ENCODE results near the gene PRDX4.

The PRDX4 gene

GRCh38 chrX:23729214-23729613 is 61.9 kb downstream of the PRDX4 start:
- no peak for DNase-seq (ENCODE audit: low read depth, low spot score)
- TF ChIP-seq CTCF (IDR thresholded peaks at IDR 0.05; ENCODE audit: low read depth, low read length), result no peak
- H3K4me3 ChIP-seq (ENCODE audit: low read depth, low read length), result no peak overlapping the region
- in situ Hi-C loops (cut with HindIII; ENCODE audit: low sequenced_read_pairs), result no loop called here

DNA sequence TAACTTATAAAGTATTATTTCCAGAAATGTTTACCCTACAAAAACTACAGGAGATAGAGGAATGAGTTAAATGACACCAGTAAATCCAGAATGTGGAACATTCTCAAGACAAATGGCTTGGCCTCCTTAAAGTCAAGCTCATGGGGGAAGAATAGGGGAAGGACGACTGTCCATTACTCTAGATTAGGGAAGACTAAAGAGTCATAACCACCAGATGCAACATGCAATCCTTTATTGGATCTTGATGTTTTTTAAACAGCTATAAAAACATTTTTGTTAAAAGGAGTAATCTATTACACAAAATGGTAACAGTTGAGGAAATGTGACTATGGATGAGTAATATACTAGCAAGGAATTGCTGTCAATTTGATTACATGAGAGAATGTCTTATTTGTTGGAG is 64.7 kb downstream of the PRDX4 start:
- in situ Hi-C loops (cut with HindIII; ENCODE audit: low sequenced_read_pairs), result no loop called here
- no peak for TF ChIP-seq CTCF (IDR thresholded peaks at IDR 0.05; ENCODE audit: low read depth, low read length)
- H3K4me3 ChIP-seq (ENCODE audit: low read depth, low read length), result no peak overlapping the region
- DNase-seq (ENCODE audit: low read depth, low spot score), result no peak

DNA sequence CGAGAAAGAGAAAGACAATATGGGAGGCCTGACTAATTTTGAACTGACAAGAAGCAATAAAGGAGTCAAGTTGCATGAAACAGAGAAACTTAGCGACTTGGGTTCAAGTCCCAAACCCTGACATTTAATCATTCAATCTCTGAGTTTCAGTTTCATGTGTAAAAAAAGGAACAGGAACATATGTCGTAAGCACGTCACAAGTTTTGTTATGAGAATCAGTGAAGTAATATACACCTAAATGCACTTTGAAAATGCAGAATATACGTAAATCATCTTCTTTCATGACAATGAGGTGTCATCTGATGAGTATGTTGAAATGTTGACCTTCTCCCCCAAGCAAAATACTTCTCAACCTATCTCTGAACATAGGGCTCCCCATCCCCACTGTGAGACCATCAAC is 65.4 kb downstream of the PRDX4 start:
- DNase-seq (ENCODE audit: low read depth, low spot score), result no peak
- no peak for TF ChIP-seq CTCF (IDR thresholded peaks at IDR 0.05; ENCODE audit: low read depth, low read length)
- in situ Hi-C loops (cut with HindIII; ENCODE audit: low sequenced_read_pairs), result no loop called here
- H3K4me3 ChIP-seq (ENCODE audit: low read depth, low read length), result no peak overlapping the region
